Activated CD4-positive, alpha-beta T cell treated with anti-CD3 and anti-CD28 coated beads, Interleukin-2, Interleukin-4, amounts not matched to agents 100 ng/mL and 50 ng/mL, durations not matched to agents 16 hours and 8 hours (primary cell): ENCODE results near the gene DKK3.

Experiments used
- DNase-seq: peaks from one replicate; pipeline ENCODE4 v3.0.0-alpha.2; 2020; ENCODE audit warnings: low spot score

Gene DKK3

DNA sequence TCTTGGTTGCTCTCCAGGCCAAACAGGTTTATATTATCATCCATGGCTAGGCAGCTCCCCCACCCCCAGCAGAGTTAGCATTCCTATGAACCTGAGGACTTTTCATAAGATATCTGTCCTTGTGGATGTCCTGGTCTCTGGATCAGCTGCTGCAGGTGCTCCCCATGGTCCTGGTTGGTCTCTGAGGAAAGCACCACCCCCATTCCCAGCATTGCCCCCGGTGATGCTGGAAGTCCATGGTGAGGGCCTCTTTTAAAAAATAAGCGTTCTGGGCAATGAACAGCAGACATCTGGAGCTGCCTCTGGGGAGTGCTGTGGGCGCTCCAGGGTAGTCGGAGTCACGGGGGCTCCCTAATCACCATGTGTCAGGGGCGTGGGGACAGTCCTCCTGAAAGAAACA, 26.6 kb downstream of the DKK3 start:
- DNase-seq: no peak

DNA sequence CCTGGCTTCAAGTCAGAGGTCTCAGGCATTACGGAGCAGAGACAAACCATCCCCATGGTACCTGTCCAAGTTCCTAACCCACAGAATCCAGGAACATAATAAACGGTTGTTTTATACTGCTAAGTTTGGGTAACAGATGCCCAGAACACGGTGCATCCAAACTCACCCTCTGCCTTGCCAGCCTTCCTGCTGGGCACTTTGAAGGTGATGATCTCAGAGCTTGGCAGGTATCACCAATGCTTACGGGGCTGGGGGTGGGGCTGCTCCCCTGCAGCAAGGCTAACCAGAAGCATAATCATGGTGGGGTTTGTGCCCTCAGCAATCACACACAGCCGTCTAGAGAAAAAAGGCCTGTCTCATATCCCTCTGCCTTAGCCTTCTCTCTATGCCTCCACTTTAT, 27.1 kb downstream of the DKK3 start:
- DNase-seq: no peak

DNA sequence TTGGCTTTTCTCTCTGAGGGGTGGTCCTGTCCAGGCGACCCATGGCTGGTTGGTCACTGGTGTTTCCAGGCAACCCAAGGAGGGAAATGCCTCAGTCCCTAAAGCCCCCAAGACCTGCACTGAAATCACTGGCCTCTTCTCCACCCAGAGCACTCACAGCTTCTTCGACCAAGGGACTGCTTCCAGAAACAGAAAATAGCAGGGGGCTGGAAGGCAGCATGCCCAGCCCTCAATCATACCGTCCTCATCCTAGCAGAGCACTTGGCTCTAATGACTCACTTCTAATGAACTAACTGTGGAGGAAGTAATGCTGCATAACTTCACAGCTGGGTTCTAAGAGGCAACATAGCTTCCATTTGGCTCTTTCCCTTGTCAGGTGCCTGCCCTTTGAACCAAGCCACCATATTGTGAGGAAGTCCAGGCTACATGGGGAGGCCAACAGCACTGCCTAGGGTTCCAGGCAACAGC, 27.6 kb downstream of the DKK3 start:
- no peak for DNase-seq

DNA sequence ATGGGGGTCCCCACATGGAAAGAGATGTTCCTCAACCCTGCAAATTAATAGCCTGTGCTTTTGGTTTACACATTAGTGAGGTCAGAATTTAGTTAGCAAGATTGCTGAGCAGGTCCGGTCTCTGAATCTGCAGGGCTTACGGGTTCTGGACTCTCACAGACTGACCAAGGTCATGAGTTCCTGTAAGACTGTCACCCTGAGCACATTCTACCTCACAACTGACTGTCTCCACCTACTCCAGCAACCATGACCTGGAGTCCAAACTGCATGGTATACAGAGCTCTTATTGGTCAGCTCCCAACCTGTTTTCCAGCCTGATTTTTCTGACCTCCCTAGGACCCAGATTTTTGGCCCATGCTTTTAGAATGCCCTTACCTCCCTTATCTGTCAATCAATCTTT, 28.2 kb downstream of the DKK3 start:
- no peak for DNase-seq

DNA sequence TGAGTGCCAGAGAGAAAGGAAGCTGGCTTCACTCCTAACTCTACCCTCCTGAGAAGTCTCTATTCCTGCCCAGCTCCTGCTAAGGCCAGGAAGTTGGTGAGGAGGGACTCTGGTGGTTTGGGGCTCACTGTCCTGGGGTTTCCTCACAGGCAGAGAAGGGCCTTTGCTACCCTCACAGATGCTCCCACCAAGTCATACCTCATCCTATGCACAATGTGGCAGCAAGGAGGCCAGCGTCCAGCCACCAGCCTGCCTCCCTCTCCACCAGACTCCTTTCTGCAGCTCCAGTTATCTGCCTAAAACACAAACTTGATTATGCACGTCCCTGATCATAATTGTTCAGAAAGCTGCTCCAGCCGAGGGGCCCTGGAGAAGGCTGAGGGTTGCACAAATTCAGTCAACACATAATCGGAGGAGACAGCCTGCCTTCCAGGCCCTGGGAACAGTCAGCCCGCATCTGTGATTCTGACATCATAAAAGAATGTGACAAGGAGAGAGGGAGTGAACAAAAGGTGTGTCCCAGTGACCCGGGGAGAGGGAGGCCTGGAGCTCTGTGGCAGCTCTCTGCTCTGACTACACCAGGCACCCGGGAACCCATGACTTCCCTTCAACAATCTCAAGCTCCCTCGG, 28.8 kb downstream of the DKK3 start:
- DNase-seq: no peak

DNA sequence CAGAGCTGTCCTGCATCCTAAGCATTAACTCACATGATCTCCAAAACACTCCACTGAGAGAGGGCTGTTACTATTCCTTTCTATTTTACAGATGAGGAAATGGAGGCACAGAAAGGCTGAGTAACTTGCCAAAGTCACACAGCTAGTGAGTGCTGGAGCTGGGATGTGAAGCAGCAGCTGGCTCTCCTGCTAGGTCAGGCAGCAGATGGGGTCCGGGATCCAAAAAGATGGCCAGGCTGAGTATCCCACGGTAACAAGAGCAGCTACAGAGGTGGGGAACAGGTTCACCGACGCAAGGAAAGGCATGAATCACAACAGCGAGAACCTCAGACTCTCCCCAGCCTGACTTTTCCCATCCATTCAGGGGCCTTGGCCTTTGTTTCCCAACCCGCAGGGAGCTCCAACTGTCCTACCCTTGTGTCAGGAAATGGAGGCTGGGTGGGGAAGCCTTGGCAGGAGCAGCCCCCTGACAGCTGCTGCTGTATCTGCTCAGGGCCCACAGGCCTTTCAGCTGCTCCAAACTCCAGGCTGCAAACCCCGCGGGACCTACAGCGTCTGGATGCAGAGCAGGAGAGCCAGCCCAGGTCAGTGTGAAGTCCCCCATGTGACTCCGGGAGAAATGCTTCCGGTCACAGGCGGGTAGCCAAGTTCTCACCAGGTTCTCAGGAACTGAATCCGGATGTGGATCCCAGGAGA, 29.5 kb downstream of the DKK3 start:
- no peak for DNase-seq

DNA sequence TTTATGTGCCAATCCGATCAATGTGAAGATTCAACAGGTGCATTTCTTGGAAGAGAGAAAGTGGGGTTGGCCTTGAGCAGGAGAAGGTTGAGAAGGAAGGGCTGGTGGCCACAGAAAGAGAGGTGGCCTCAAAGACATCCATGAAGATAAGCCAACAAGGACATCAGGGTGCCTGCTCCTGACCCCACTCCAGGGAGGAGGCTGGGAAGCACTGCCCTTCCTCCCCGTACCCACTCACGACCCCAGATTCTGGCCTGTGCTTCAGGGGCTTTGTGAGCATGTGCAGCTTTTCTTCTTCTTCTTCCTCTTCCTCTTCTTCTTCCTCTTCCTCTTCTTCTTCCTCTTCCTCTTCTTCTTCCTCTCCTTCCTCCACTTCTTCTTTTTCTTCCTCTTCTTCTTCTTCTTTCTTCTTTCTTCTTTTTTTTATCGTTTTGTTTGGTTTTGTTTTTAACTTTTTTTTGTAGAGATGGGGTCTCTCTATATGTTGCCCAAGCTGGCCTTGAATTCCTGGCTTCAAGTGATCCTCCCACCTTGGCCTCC, 30.3 kb downstream of the DKK3 start:
- DNase-seq: no peak

DNA sequence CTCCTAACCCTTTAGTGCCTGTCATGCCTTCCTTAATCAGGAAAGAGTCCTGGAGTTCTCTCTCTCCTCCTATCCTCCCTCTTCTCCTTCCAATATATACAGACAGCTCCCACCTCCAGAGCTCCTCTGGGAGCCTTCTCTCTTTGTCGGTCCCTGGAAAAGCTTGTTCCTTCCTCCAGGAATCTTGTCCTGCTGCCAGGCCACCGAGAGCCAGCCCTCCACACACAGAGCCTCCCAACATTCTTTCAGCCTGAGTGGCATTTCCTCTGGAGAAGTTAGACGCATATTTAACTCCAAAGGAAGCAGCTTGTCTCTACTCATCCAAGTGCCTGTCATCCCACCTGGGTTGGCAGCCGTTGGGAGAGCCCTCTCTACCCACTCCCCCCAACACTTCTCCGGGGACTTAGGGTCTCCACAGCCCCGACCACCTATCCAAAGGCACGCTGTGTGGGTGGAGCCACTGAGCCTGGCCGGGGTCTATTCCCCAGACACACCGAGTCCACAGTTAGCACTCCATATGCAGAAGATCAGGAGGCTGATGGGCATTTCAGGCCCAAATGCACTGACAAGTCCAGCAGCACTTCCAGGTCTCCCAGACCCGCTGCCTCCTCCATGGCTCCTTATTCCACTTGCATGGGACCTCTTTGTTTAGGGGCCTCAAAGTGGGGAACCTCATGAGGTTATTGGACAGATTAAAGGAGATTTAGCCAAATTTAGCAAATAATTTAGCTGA, 31.1 kb downstream of the DKK3 start:
- no peak for DNase-seq

DNA sequence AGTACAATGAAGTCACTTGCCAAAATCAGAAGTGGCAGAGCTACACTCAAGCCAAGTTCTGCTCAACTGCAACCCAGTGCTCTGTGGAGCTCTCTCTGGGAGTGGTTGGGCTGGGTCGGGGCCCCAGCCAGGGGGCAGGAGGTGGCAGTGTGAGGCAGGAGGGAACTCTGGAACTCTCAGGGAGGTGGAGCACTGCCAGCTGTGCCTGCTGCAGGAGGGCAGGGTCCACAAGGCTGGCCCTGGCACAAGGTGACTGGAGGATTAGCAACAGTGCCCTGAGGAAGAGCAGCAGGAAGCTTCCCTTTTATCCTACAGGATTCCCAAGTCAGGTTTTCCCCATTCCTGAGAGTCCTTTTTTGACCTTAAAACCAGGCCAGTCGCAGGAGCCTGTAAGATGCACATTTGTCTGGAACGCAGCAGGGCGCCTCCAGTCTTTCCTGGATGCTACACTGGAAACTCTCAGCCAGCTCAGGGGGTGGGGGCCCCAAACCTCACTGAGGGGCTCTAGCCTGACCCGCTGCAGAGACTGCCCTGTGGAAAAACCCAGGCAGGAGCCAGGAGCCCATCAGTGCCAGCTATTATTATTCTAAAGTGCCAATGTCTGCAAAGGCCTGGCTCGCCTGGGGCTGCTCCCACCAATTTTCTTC, 31.8 kb downstream of the DKK3 start:
- no peak for DNase-seq

DNA sequence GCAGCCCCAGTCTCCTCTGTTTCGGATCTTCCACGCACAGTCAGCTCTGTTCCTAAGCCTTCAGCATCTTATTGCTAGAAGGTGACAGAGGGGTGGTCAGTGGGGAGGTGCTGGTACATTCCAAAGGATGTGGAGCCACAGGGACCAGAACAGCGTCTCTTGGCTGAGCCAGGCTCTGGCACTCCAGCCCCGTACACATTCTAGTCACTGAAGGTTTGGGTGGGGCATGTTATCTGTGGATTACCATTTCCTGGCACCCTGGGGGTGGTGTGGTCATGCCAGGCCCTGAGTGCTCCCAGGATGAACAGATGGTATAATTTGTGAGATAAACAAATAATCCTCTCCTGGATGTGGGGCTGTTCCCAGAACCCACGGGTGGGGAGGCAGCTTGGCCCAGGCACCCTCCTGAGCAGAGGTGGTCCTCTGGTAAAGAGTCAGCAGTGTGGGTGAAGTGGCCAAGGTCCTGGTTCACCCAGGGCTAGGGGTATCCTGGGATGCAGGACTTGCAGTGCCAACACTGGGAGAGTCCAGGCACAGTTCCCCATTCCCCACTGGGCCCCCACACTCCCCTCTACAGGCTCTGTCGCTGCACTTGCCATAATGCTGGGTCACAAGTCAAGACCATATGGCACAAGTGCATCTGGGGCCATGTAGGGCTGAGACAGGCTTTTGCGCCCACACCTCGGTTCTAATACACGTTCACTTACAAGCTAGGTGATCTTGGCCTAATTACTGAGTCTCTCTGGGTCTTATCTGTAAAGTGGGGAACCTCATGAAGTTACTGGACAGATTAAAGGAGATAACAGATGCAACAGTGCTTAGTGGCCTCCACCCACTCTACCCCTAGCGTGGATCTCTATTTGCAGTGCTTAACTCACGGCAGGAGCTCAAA, 33.0 kb downstream of the DKK3 start:
- no peak for DNase-seq

DNA sequence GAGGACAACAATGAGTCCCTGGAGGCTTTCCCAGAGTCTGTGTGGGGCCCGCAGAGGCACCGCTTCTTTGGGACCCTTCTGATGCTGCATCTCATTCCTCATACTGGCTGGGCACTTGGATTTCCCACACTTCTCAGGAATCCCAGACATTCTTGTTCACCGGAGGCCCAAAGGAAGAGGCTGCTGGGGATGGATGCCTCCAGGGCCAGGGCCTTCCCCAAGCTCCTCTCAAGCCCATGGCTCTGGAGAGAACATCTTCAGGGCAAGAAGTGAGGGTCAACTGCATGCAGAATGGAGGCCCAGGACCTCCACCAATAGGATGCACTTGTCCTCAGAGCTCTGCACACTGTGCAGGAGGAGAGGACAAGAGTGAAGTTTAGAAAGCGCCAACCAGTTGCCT, 34.6 kb downstream of the DKK3 start:
- DNase-seq: no peak

DNA sequence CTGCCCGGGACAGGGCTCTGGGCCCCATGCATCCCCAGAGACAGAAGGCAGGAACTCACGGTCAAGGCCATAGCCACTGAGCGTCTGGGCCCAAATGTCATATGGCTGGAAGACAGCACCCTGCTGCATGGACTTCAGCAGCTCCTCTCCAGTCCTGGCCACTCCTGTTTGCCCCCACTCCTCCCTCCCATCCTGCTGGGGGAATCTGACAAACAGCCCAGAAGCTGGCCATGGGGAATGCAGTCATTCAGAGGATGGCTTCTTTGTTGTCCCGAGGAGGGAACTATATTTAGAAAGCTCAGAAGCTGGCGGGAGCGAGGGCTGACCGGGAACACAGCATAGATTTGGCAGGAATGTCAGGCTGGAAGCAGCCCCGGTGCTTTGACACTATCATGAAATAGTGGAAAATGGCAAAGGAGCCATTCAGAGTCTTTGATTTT, 35.0 kb downstream of the DKK3 start:
- DNase-seq: no peak

DNA sequence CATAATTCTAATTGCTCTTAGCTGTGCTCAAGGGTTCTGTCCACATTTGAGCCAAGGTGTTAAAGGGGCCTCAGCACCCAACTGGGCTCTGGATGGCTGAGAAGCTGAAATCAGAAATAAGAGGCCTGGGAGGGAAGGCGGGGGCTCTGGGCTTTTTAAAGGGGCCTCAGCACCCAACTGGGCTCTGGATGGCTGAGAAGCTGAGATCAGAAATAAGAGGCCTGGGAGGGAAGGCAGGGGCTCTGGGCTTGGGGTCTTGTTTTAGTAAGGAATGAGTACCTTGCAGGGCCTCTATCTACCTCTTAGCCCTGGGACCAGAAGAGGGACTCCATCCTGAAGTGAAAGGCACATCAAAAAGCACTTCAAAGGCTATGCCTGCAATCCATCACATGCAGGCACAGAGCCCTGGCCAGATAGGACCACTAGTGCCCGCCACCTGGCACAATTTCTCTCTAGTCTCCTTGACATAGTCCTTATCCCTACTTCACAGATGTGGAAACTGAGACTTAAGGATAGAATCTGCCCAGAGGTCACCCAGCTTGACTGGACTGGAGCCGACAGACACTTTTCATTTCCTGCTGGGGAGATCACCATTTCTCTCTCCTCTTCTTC, 35.6 kb downstream of the DKK3 start:
- DNase-seq: no peak

DNA sequence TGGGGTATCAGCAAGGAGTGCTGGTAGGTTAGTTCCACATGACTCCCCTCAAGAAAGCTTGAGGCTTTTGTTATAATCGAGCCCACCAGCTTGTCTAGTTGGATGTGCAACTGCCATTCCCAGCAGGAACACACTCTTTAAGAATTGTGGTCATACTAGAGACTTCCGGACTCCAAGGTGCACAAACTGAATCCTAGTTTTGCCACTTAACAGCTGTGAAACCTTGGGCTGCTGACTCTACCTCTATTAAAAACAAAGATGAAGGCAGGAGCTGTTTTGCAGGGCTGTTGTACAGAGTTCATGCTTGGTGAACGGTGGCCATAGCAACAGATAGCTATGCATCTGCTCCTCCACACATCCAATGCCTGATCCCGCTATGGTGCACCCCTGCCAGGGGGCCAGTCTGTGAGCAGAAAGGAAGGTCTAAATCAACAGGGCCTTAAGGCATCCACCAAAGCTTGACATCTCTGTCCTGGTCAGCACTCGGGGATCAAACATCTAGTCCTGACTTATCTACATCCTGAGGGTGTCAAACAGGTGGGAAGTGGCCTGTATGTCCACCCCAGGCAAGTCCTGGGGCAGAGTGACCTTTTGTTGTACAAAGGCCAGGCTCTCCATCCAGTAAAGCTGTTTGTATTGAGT, 36.4 kb downstream of the DKK3 start:
- DNase-seq: no peak

DNA sequence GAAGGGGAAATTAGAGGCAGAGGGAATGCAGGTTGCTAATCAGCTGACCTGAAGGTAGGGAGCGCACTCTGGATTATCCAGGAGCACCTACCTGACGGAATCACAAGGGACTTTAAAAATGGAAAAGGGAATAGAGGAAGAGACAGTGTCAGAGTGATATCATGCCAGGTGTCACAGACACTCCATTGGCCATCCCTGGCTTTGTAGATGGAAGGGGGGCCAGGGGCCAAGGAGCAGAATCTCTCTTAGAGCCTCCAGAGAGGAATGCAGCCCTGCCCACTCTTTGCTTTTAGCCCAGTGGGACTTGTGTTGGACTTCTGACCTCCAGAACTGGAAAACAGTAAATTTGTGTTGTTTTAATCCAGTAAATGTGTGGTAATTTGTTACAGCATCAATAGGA, 37.9 kb downstream of the DKK3 start:
- DNase-seq: no peak

DNA sequence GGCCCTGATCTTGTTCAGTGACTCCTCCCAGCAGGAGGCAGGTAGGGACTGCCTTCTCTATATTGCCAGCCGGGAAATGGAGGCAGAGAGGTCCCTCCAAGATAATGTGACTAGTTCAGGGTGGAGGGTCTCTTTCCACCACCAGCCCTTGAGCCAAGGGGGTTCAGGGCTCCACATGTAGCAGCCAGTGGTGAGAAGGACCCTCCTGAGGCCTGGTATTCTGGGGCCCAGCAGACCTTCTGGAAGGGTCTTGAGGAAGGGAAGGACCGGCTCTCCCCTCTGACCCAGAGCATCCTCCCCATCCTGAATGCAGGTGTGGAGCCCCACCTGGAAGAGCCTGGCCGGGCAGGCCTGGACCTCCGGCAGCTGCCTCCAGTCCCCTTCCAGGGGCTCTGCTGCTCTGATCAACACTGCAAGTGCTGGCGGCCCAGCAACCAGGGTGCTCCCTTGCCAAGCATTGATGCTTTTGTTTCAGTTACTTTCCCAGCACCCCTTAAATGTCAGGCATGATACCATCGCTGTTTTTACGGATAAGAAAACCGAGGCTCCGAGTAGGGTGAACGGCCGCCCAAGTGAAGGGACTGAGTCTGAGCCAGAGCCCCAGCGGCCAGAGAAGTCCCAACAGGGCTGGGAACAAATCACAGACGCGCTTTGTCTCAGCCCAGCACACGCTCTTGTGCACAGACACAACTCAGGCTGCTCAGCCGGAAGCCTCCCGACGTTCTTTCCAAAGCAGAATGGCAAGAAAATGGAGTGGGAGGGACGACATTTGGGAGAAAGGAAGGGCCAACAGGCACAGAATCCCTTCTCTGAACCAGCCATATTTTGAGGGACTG, 38.8 kb downstream of the DKK3 start:
- no peak for DNase-seq

DNA sequence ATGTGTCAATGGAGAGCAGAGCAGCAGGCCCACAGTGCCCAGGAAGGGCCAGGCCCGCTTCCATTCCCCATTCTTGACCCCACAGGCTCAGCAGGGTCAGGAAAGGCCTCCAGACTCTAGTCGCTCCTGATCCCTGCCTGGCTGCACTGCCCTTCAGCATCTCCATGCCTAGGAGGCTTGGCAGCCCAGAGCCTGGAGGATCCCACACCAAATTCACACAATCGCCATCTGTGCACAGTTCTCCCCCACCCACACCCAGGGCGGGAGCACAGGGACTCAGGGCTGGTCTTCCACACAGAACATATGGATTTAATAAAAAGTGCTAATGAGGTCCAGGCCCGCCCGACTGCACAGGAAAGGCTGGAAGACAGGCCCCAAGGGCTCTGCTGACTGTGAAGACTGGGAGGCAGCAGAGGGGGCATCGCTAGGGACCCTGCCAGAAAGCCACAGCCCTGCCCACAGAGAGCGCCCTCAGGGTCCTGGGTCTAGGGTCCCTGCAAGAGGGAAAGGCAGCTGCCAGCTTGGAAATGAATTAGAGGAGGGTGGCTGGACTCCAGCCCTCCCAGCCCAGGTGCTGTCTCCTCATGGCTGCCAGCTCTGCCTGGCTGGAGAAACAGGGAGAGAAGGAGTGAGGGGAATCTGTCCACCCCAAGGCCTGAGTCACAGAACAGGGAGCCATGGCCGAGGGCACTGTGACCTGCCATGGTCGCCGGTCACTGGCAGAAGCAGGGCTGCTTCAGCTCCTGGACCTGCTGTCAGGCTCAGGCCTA, 39.7 kb downstream of the DKK3 start:
- DNase-seq: no peak

DNA sequence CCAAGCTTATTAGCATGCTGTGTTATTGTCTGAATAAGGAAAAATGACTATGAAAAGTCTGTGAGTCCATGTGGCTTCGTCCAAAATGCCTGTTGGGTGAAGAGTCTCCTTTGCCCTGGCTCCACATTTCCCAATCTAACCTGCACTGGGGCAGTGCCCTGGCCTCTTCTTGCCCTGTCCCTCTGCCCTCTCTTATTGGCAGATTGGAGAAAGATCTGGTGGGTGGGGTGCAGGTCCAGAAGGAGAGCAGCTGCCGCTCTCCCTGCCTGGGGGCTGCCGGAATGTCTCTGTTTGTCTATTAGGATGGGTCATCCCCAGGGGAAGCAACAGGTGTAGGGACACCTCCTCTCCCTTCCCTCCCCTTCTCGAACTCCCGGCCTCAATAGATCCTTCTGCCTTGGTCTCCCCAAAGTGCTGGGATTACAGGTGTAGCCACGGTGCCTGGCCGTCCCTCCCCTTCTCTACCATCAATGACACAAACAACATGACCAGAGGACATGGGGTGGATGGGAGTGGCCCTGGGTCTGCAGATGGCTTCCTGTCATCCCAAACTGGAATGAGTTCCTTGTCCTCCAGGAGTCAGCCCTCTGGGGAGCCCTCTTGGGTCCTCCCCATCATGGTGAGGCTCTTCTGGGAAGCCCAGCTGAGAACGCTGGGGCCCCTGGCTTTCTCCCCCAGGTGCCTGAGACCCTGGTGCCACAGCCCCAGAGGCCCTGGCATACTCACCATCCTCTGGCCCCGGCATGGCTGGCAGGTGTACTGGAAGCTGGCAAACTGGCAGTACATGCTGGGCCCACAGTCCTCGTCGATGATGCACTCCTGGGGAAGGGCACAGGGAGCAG, 40.5 kb downstream of the DKK3 start:
- DNase-seq: no peak
